ENCODE measurements around the gene FOXR1. TPM values are rescaled to one million over a fixed set of nuclear protein-coding genes. Genes with fewer than 3 reads are reported as not detected.

The FOXR1 gene
- total and polyA plus RNA-seq, 2 of the 8 experiments (the other 6 are each of a cell fraction or from before 2014, with no cell fraction given): not detected

- no peak overlapping the region for H3K14ac ChIP-seq (ENCODE audit: insufficient read length)
- FAIRE-seq (no peak), DNase-seq (ENCODE audit: low read depth in 1 of 2, low spot score in 2 of 2) (no peak)
- H3K56ac ChIP-seq (replicated peaks; ENCODE audit: insufficient read length, low read depth, low read length): no peak overlapping the region
- no peak overlapping the region for H2BK20ac ChIP-seq (ENCODE audit: low read length)
- no peak overlapping the region for H2BK120ac ChIP-seq (replicated peaks; ENCODE audit: low read depth, low read length)
- peaks cover 14 to 66% (median 37%) of the 10 kb centered on the region in 4 experiments for H3K36me3 ChIP-seq (ENCODE audit: control insufficient read depth in 2 of 4, insufficient read depth in 4 of 4, low read length in 3 of 4)
- ChIA-PET POLR2A (ENCODE audit: partially characterized antibody) (interaction anchor here (0.7 to 9.7 kb wide), 10 partner anchors 12 to 69 kb away, joined by 3 to 224 read pairs (median 4); partner anchors contain the start of genes HYOU1, RPS25 and TRAPPC4), CTCF (ENCODE audit: partially characterized antibody) (interaction anchor here (0.8 to 1.2 kb wide), 3 partner anchors 10 to 281 kb away, joined by 3 to 5 read pairs (median 3); partner anchors contain the start of gene VPS11)
- H3K9ac ChIP-seq (replicated peaks in 1 of 4; ENCODE audit: extremely low read depth in 1 of 4, low read depth in 3 of 4, low read length in 3 of 4): 0 out of 7 replicates have a peak overlapping the region, but pooled peaks of 1 of the 4 experiments have one; percentile 7
- WGBS, 2 experiments (ENCODE audit: extremely low coverage in 1 of 2, insufficient coverage in 1 of 2, insufficient read length in 1 of 2, insufficient replicate concordance in 2 of 2, low coverage in 1 of 2, low lambda C conversion rate in 2 of 2, missing lambda C conversion rate in 1 of 2): 92% methylated on average over 4 of the region's 5 CpGs; no CpG with 5 or more reads in 1 of the 2 experiments
- H4K20me1 ChIP-seq (replicated peaks in 1 of 2; ENCODE audit: control insufficient read depth in 1 of 2, insufficient read depth in 2 of 2, low read length in 2 of 2): peaks cover 3 to 17% of the 10 kb centered on the region in 2 experiments
- no peak overlapping the region for H2BK15ac ChIP-seq (ENCODE audit: low read length)
- H3K4ac ChIP-seq (replicated peaks; ENCODE audit: insufficient read length, low read depth, low read length): no peak overlapping the region
- H3K27me3 ChIP-seq (replicated peaks in 1 of 4; ENCODE audit: control insufficient read depth in 3 of 4, extremely low read depth in 1 of 4, insufficient read depth in 3 of 4, low read length in 3 of 4): no peaks in the 10 kb centered on the region
- H3K4me2 ChIP-seq (ENCODE audit: insufficient read depth in 1 of 2, low read depth in 2 of 2, low read length in 2 of 2): no peak overlapping the region
- no peak overlapping the region for H2BK5ac ChIP-seq (ENCODE audit: low read depth, low read length)
- peaks cover 6 to 13% (median 10%) of the 10 kb centered on the region in 4 experiments for H3K4me1 ChIP-seq (replicated peaks in 1 of 4; ENCODE audit: control insufficient read depth in 3 of 4, insufficient read depth in 4 of 4, low read length in 3 of 4)
- H3K27ac ChIP-seq (ENCODE audit: low read depth, low read length): no peak overlapping the region
- peaks cover 0 to 29% of the 10 kb centered on the region in 2 experiments; a peak in 2 of 4 replicates for H3K79me2 ChIP-seq (ENCODE audit: control insufficient read depth in 1 of 2, insufficient read depth in 2 of 2, low read length in 2 of 2)
- peaks cover 15% of the 10 kb centered on the region for H3K79me1 ChIP-seq (ENCODE audit: low read depth, low read length)
- peaks cover 7% of the 10 kb centered on the region; the same call in 1 of the 2 replicates for H3K23me2 ChIP-seq (ENCODE audit: low read depth, low read length)
- no peak overlapping the region for H2AFZ ChIP-seq (ENCODE audit: low read length)
- H4K8ac ChIP-seq (ENCODE audit: extremely low read depth, insufficient read depth, low read length): no peak overlapping the region
- H2BK12ac ChIP-seq (ENCODE audit: low read depth, low read length): no peak overlapping the region
- TF ChIP-seq SAP30 (IDR thresholded peaks at IDR 0.05; ENCODE audit: insufficient read depth, insufficient replicate concordance, low read length) (no peak), SIRT6 (IDR thresholded peaks at IDR 0.05; ENCODE audit: low read length) (no peak), CTBP2 (IDR thresholded peaks at IDR 0.05; ENCODE audit: borderline replicate concordance, insufficient read depth, insufficient read length, low read length) (no peak), E2F6 (IDR thresholded peaks at IDR 0.05) (no peak), BCL11A (IDR thresholded peaks at IDR 0.05; ENCODE audit: low read depth in 2 of 2, low read length in 2 of 2) (no peak), HDAC2 (IDR thresholded peaks at IDR 0.05; ENCODE audit: borderline replicate concordance in 1 of 2, low read depth in 2 of 2, low read length in 2 of 2) (no peak)
- TF ChIP-seq, protein P1, sequence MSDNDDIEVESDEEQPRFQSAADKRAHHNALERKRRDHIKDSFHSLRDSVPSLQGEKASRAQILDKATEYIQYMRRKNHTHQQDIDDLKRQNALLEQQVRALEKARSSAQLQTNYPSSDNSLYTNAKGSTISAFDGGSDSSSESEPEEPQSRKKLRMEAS (IDR thresholded peaks at IDR 0.05): no peak
- H3K9me3 ChIP-seq (ENCODE audit: insufficient read depth in 2 of 2, low read depth in 1 of 2, low read length in 1 of 2): no peaks in the 10 kb centered on the region
- no peak overlapping the region for H3K4me3 ChIP-seq (ENCODE audit: extremely low read depth in 1 of 4, insufficient read depth in 2 of 4, low read depth in 3 of 4, low read length in 4 of 4)
- no peak overlapping the region for H4K5ac ChIP-seq (ENCODE audit: insufficient read length, low read depth, low read length)
- H3K23ac ChIP-seq (ENCODE audit: insufficient read length): no peak overlapping the region
- no peak overlapping the region for H3K18ac ChIP-seq (ENCODE audit: extremely low read depth, low read length)
- H4K91ac ChIP-seq (replicated peaks; ENCODE audit: insufficient read length, low read length): no peak overlapping the region
- H2AK5ac ChIP-seq (ENCODE audit: low read depth, low read length): no peak overlapping the region
Measured at GRCh38 chr11:119025541-119025940, 54.0 kb downstream of the FOXR1 start.

Measured in H1 (cell line).